GM10266 (cell line): Measurements from ENCODE around the gene GRIK2.

Source experiments
- DNase-seq: peaks from one replicate; pipeline ENCODE4 v3.0.0; 2012; ENCODE audit errors: extremely low spot score
- CTCF ChIP-seq: IDR thresholded peaks from 2 replicates; pipeline ENCODE4 v1.5.1; 2012; ENCODE audit warnings: mild to moderate bottlenecking, low read depth; ENCODE audit not compliant: control insufficient read depth, insufficient read depth; ENCODE audit errors: missing control alignments

Gene GRIK2

GRCh38 chr6:101534386-101534785, 140.9 kb downstream of the GRIK2 start:
- DNase-seq, result no peak
- TF ChIP-seq CTCF, result no peak

- TF ChIP-seq CTCF, result no peak
- DNase-seq, result no peak
Measured at GRCh38 chr6:101534821-101535220, 141.3 kb downstream of the GRIK2 start.

- no peak for DNase-seq
Measured at GRCh38 chr6:101537753-101538316, 144.3 kb downstream of the GRIK2 start.

GRCh38 chr6:101539510-101540245, 146.2 kb downstream of the GRIK2 start:
- no peak for DNase-seq
- no peak for TF ChIP-seq CTCF

More at GRCh38 chr6:101537753-101538316, 144.3 kb downstream of the GRIK2 start:
- TF ChIP-seq CTCF, result no peak

GRCh38 chr6:101541894-101542293, 148.4 kb downstream of the GRIK2 start:
- TF ChIP-seq CTCF, result no peak

GRCh38 chr6:101543796-101544195, 150.3 kb downstream of the GRIK2 start:
- no peak for DNase-seq
- TF ChIP-seq CTCF, result no peak

More at GRCh38 chr6:101541894-101542293, 148.4 kb downstream of the GRIK2 start:
- DNase-seq, result no peak

- TF ChIP-seq CTCF, result no peak
- DNase-seq, result no peak
Measured at GRCh38 chr6:101544286-101544685, 150.8 kb downstream of the GRIK2 start.
